Stimulated activated CD8-positive, alpha-beta memory T cell treated with anti-CD3 and anti-CD28 coated beads, Interleukin-7, amount 100 ng/mL, for 1 hour (primary cell): ENCODE data around the gene CACNA1A.
A peak's percentile ranks its signal among the peaks of the same experiment; 100 is the strongest.
"Not testable (repeated sequence)": the region's sequence is repeated elsewhere in the genome, so short reads cannot be mapped to it uniquely, and the experiment has no call there.

Experiments used
- DNase-seq, 2 donors: peaks; one replicate each; pipeline ENCODE4 v3.0.0-alpha.2; 2020; ENCODE audit warnings: low read depth in 2 of 2

The CACNA1A gene

GRCh38 chr19:13198634-13199033, 307.6 kb downstream of the CACNA1A start:
- DNase-seq, result no peak

GRCh38 chr19:13195678-13196077, 310.6 kb downstream of the CACNA1A start:
- DNase-seq, result peak in 1 of 2 donors; percentile 28

- no peak for DNase-seq
Observed at GRCh38 chr19:13190781-13191540, 315.3 kb downstream of the CACNA1A start.

- no peak for DNase-seq
Observed at GRCh38 chr19:13189600-13189999, 316.7 kb downstream of the CACNA1A start.

GRCh38 chr19:13187419-13187818, 318.9 kb downstream of the CACNA1A start:
- no peak for DNase-seq

- not testable (repeated sequence) for DNase-seq
Observed at GRCh38 chr19:13186688-13187087, 319.6 kb downstream of the CACNA1A start.

- not testable (repeated sequence) for DNase-seq
Observed at GRCh38 chr19:13185763-13186657, 320.3 kb downstream of the CACNA1A start.

GRCh38 chr19:13184926-13185325, 321.4 kb downstream of the CACNA1A start:
- not testable (repeated sequence) for DNase-seq

GRCh38 chr19:13181747-13182388, 324.4 kb downstream of the CACNA1A start:
- DNase-seq, result no peak

- not testable (repeated sequence) for DNase-seq
Observed at GRCh38 chr19:13178291-13178690, 328.0 kb downstream of the CACNA1A start.

- DNase-seq, result not testable (repeated sequence)
Observed at GRCh38 chr19:13177584-13177983, 328.7 kb downstream of the CACNA1A start.

GRCh38 chr19:13176345-13176744, 329.9 kb downstream of the CACNA1A start:
- no peak for DNase-seq

GRCh38 chr19:13173139-13173737, 333.0 kb downstream of the CACNA1A start:
- DNase-seq, result no peak

- peak in 1 of 2 donors; percentile 75 for DNase-seq
Observed at GRCh38 chr19:13172346-13173138, 333.7 kb downstream of the CACNA1A start.

GRCh38 chr19:13171146-13171545, 335.1 kb downstream of the CACNA1A start:
- DNase-seq, result no peak

- DNase-seq, result no peak
Observed at GRCh38 chr19:13169769-13170168, 336.5 kb downstream of the CACNA1A start.

- not testable (repeated sequence) for DNase-seq
Observed at GRCh38 chr19:13166151-13166550, 340.1 kb downstream of the CACNA1A start.

- DNase-seq, result no peak
Observed at GRCh38 chr19:13165162-13165997, 340.9 kb downstream of the CACNA1A start.

- no peak for DNase-seq
Observed at GRCh38 chr19:13164343-13165161, 341.7 kb downstream of the CACNA1A start.
